GM23248 (cell line): ENCODE data around the gene TOMM6. TPM values are rescaled to one million over a fixed set of nuclear protein-coding genes. Genes with fewer than 3 reads are reported as not detected.

Source experiments
- DNase-seq: peaks from one replicate; pipeline ENCODE4 v3.0.0-alpha.2; 2015
- H2AFZ ChIP-seq: fragments of 200-600 bp; sonication (generic); 2 replicates; pipeline ENCODE4 v1.6.1; 2016; ENCODE audit warnings: antibody characterized with exemption
- H3F3A ChIP-seq: fragments of 200-600 bp; sonication (generic); 2 replicates; pipeline ENCODE4 v1.6.1; 2016; ENCODE audit warnings: mild to moderate bottlenecking, antibody characterized with exemption, mixed run types; ENCODE audit not compliant: insufficient read depth
- H3K27ac ChIP-seq: fragments of 200-600 bp; sonication (generic); 2 replicates; pipeline ENCODE4 v1.5.1; 2016; ENCODE audit warnings: mild to moderate bottlenecking
- H3K27me3 ChIP-seq: fragments of 200-600 bp; sonication (generic); replicated peaks from 2 replicates; pipeline ENCODE4 v1.6.1; 2016; ENCODE audit warnings: mild to moderate bottlenecking; ENCODE audit not compliant: insufficient read depth
- H3K36me3 ChIP-seq: fragments of 200-600 bp; sonication (generic); 2 replicates; pipeline ENCODE4 v1.6.1; 2016; ENCODE audit warnings: low read depth, mild to moderate bottlenecking
- H3K4me1 ChIP-seq: fragments of 200-600 bp; sonication (generic); 2 replicates; pipeline ENCODE4 v1.6.1; 2016; ENCODE audit warnings: mild to moderate bottlenecking; ENCODE audit not compliant: insufficient read depth
- H3K4me2 ChIP-seq: fragments of 200-600 bp; sonication (generic); one replicate; pipeline ENCODE4 v1.6.1; 2016; ENCODE audit warnings: mild to moderate bottlenecking; ENCODE audit not compliant: unreplicated experiment
- H3K4me3 ChIP-seq: fragments of 200-600 bp; sonication (generic); 2 replicates; pipeline ENCODE4 v1.5.1; 2016; ENCODE audit warnings: mild to moderate bottlenecking
- H3K79me2 ChIP-seq: fragments of 200-600 bp; sonication (generic); 2 replicates; pipeline ENCODE4 v1.6.1; 2016; ENCODE audit warnings: mild to moderate bottlenecking; ENCODE audit not compliant: insufficient read depth
- H3K9ac ChIP-seq: fragments of 200-600 bp; sonication (generic); 2 replicates; pipeline ENCODE4 v1.6.1; 2016; ENCODE audit warnings: mild to moderate bottlenecking
- H3K9me2 ChIP-seq: fragments of 200-600 bp; sonication (generic); 2 replicates; pipeline ENCODE4 v1.6.1; 2016; ENCODE audit warnings: mixed run types, mild to moderate bottlenecking, moderate library complexity; ENCODE audit not compliant: insufficient read depth
- H3K9me3 ChIP-seq: fragments of 200-600 bp; sonication (generic); one replicate; pipeline ENCODE4 v1.6.1; 2017; ENCODE audit warnings: low read depth
- H4K20me1 ChIP-seq: fragments of 200-600 bp; sonication (generic); 2 replicates; pipeline ENCODE4 v1.6.0; 2016; ENCODE audit not compliant: insufficient read depth
- EZH2 ChIP-seq: fragments of 200-600 bp; sonication (generic); IDR thresholded peaks from 2 replicates; pipeline ENCODE4 v1.6.1; 2018; ENCODE audit warnings: antibody characterized with exemption, mild to moderate bottlenecking; ENCODE audit not compliant: insufficient read depth, poor library complexity, severe bottlenecking
- EZH2phosphoT487 ChIP-seq: fragments of 200-600 bp; sonication (generic); IDR thresholded peaks from 2 replicates; pipeline ENCODE4 v1.6.1; 2018; ENCODE audit warnings: antibody characterized with exemption, moderate library complexity, mild to moderate bottlenecking, low read depth; ENCODE audit not compliant: insufficient read depth
- WGBS, 2 experiments: methylation state at CpG; one replicate each; pipeline ENCODE4 v1.1.6; 2015 to 2017; ENCODE audit warnings: low lambda C conversion rate in 2 of 2, low coverage in 1 of 2; ENCODE audit errors: missing lambda C conversion rate in 2 of 2; 5-methylcytosine and 5-hydroxymethylcytosine counted together
- in situ Hi-C: fragments of 300-500 bp; cut with MboI; formaldehyde crosslinking; loops from 2 replicates; pipeline ENCODE4 v1.15.0; 2020
- polyA plus RNA-seq: library from polyadenylated mRNA; unstranded; fragments of >200 nt; fragmentation: Nextera tagmentation; extraction: Ambion mirVana; gene quantifications from 2 replicates; pipeline ENCODE4 v1.2.1, GENCODE V29; 2016
- total RNA-seq: library from RNA; depleted of rRNA; stranded (reverse); fragments of >200 nt; shearing (Covaris generic); gene quantifications from 2 replicates; pipeline ENCODE4 v1.2.3, GENCODE V29; 2014

Gene TOMM6
- total and polyA plus RNA-seq, 2 experiments from 2014 or later, result 136 to 204 TPM

- Histone ChIP-seq H3K4me2 (no peak overlapping the region), H3K9ac (no peak overlapping the region), H3K4me1 (peaks cover 4% of the 10 kb centered on the region; the same call in 1 of the 2 replicates), H3K36me3 (peaks cover 26% of the 10 kb centered on the region), H3F3A (peaks cover 16% of the 10 kb centered on the region), H3K27ac (no peak overlapping the region), H2AFZ (no peak overlapping the region), H3K9me2 (no peaks in the 10 kb centered on the region), H4K20me1 (no peaks in the 10 kb centered on the region), H3K27me3 (no peaks in the 10 kb centered on the region), H3K9me3 (no peaks in the 10 kb centered on the region), H3K79me2 (peaks cover 33% of the 10 kb centered on the region), H3K4me3 (no peak overlapping the region)
- TF ChIP-seq EZH2 (no peak), EZH2phosphoT487 (no peak)
- no peak for DNase-seq
- in situ Hi-C loops, result no loop called here
- WGBS, 2 experiments, result 77 to 80% methylated on average over 4 of the region's 4 CpGs
Measured at GRCh38 chr6:41791984-41792383, 4.5 kb downstream of the TOMM6 start.

GRCh38 chr6:41796474-41796873 lies 9.0 kb downstream of the TOMM6 start:
- H3K9ac ChIP-seq, result no peak overlapping the region
- H3K36me3 ChIP-seq, result peaks cover 3% of the 10 kb centered on the region; the same call in 1 of the 2 replicates
- H2AFZ ChIP-seq, result no peak overlapping the region
- H3K9me3 ChIP-seq, result no peaks in the 10 kb centered on the region
- WGBS, 2 experiments, result 68 to 69% methylated on average over 2 of the region's 2 CpGs
- H3F3A ChIP-seq, result peaks cover 2% of the 10 kb centered on the region; the same call in 1 of the 2 replicates
- TF ChIP-seq EZH2 (no peak), EZH2phosphoT487 (no peak)
- no peak for DNase-seq
- H3K4me2 ChIP-seq, result no peak overlapping the region
- no peaks in the 10 kb centered on the region for H4K20me1 ChIP-seq
- in situ Hi-C loops, result no loop called here
- H3K27me3 ChIP-seq, result no peaks in the 10 kb centered on the region
- peaks cover 6% of the 10 kb centered on the region; the same call in 1 of the 2 replicates for H3K4me1 ChIP-seq
- H3K9me2 ChIP-seq, result no peaks in the 10 kb centered on the region
- no peak overlapping the region for H3K4me3 ChIP-seq
- no peaks in the 10 kb centered on the region for H3K79me2 ChIP-seq
- H3K27ac ChIP-seq, result no peak overlapping the region

GRCh38 chr6:41798901-41799558 lies 11.5 kb downstream of the TOMM6 start:
- no peak overlapping the region for H3K27ac ChIP-seq
- in situ Hi-C loops, result no loop called here
- 94 to 96% methylated on average over 7 of the region's 7 CpGs for WGBS, 2 experiments

GRCh38 chr6:41799559-41799911 lies 12.0 kb downstream of the TOMM6 start:
- TF ChIP-seq EZH2 (no peak), EZH2phosphoT487 (no peak)
- Histone ChIP-seq H3K79me2 (no peaks in the 10 kb centered on the region), H3K9me2 (no peaks in the 10 kb centered on the region), H3K27me3 (no peaks in the 10 kb centered on the region), H3K36me3 (no peaks in the 10 kb centered on the region), H3F3A (peaks cover 7% of the 10 kb centered on the region), H3K4me1 (peaks cover 6% of the 10 kb centered on the region; the same call in 1 of the 2 replicates), H3K9me3 (no peaks in the 10 kb centered on the region), H4K20me1 (no peaks in the 10 kb centered on the region), H3K4me3 (no peak overlapping the region), H3K9ac (no peak overlapping the region), H3K27ac (no peak overlapping the region), H3K4me2 (no peak overlapping the region), H2AFZ (no peak overlapping the region)
- in situ Hi-C loops, result no loop called here
- no peak for DNase-seq
- 92 to 95% methylated on average over 2 of the region's 2 CpGs for WGBS, 2 experiments

More at GRCh38 chr6:41798901-41799558, 11.5 kb downstream of the TOMM6 start:
- DNase-seq, result no peak
- Histone ChIP-seq H3K4me1 (peaks cover 6% of the 10 kb centered on the region; the same call in 1 of the 2 replicates), H3K4me2 (no peak overlapping the region), H3K9me2 (no peaks in the 10 kb centered on the region), H3K4me3 (no peak overlapping the region), H3F3A (peaks cover 7% of the 10 kb centered on the region), H3K27me3 (no peaks in the 10 kb centered on the region), H4K20me1 (no peaks in the 10 kb centered on the region), H3K79me2 (no peaks in the 10 kb centered on the region), H3K9me3 (no peaks in the 10 kb centered on the region), H3K9ac (no peak overlapping the region), H3K36me3 (no peaks in the 10 kb centered on the region), H2AFZ (no peak overlapping the region)
- TF ChIP-seq EZH2, result no peak
- no peak for TF ChIP-seq EZH2phosphoT487
